WTC11 (cell line): ENCODE data around the gene LY9. TPM values are rescaled to one million over a fixed set of nuclear protein-coding genes. Genes with fewer than 3 reads are reported as not detected.

Experiments
- ATAC-seq: fragments of 200-7000 bp; cut with Tn5 transposase; 2 replicates; pipeline ENCODE4 v1.10.0; 2021; ENCODE audit warnings: mild to moderate bottlenecking, moderate library complexity
- CTCF ChIA-PET: fragments of 300-600 bp; sonication (Branson Sonifier 250); formaldehyde crosslinking; loops from one replicate; lab custom pipeline; 2021; ENCODE audit warnings: antibody characterized with exemption; lab: Charles Lee
- POLR2A ChIA-PET: fragments of 350-600 bp; sonication (Branson Sonifier 250); formaldehyde crosslinking; loops from one replicate; lab custom pipeline; 2021; ENCODE audit warnings: antibody characterized with exemption; lab: Charles Lee
- DNase-seq: peaks from one replicate; pipeline ENCODE4 v3.0.0; 2021; ENCODE audit warnings: low spot score
- H3K27ac Mint-ChIP-seq: 2 replicates; pipeline ENCODE4 v1.8.0; 2021; ENCODE audit warnings: mixed read lengths
- H3K27me3 Mint-ChIP-seq: 2 replicates; pipeline ENCODE4 v1.8.0; 2021; ENCODE audit warnings: low read depth, mild to moderate bottlenecking, moderate library complexity, mixed read lengths
- H3K36me3 Mint-ChIP-seq: 2 replicates; pipeline ENCODE4 v1.8.0; 2021; ENCODE audit warnings: mixed read lengths
- H3K4me1 Mint-ChIP-seq: 2 replicates; pipeline ENCODE4 v1.8.0; 2022; ENCODE audit warnings: mixed read lengths
- H3K4me3 Mint-ChIP-seq: 2 replicates; pipeline ENCODE4 v1.8.0; 2021; ENCODE audit warnings: mild to moderate bottlenecking, moderate library complexity, mixed read lengths
- H3K9me3 Mint-ChIP-seq: 2 replicates; pipeline ENCODE4 v1.8.0; 2021; ENCODE audit warnings: mixed read lengths
- ATF1 ChIP-seq: sonication (generic); formaldehyde crosslinking; IDR thresholded peaks from 2 replicates; pipeline ENCODE4 v1.8.1; 2023; ENCODE audit warnings: mild to moderate bottlenecking, moderate library complexity, missing genetic modification reagents
- ATF6 ChIP-seq: sonication (generic); formaldehyde crosslinking; IDR thresholded peaks from 2 replicates; pipeline ENCODE4 v1.8.1; 2023; ENCODE audit warnings: mild to moderate bottlenecking, missing genetic modification reagents
- CBFB ChIP-seq: sonication (generic); formaldehyde crosslinking; IDR thresholded peaks from 2 replicates; pipeline ENCODE4 v1.8.1; 2022; ENCODE audit warnings: mild to moderate bottlenecking, low read depth, missing genetic modification reagents
- CREB1 ChIP-seq: sonication (generic); formaldehyde crosslinking; IDR thresholded peaks from 2 replicates; pipeline ENCODE4 v1.8.0; 2023; ENCODE audit warnings: mild to moderate bottlenecking, missing genetic modification reagents
- FOXJ3 ChIP-seq: sonication (generic); formaldehyde crosslinking; IDR thresholded peaks from 2 replicates; pipeline ENCODE4 v1.9.0; 2021; ENCODE audit warnings: missing genetic modification reagents, mild to moderate bottlenecking, borderline replicate concordance
- FOXP1 ChIP-seq: sonication (generic); formaldehyde crosslinking; IDR thresholded peaks from 2 replicates; pipeline ENCODE4 v1.8.0; 2022; ENCODE audit warnings: missing genetic modification reagents, mild to moderate bottlenecking, moderate library complexity, borderline replicate concordance
- GRHL2 ChIP-seq: fragments of 250-450 bp; sonication (Bioruptor Pico); IDR thresholded peaks from 2 replicates; pipeline ENCODE4 v1.8.0; 2022; ENCODE audit warnings: mild to moderate bottlenecking, moderate library complexity; ENCODE audit not compliant: insufficient replicate concordance, severe bottlenecking
- JUN ChIP-seq: sonication (generic); formaldehyde crosslinking; IDR thresholded peaks from 2 replicates; pipeline ENCODE4 v1.8.0; 2023; ENCODE audit warnings: mild to moderate bottlenecking, missing genetic modification reagents
- NR1H2 ChIP-seq: sonication (generic); formaldehyde crosslinking; IDR thresholded peaks from 2 replicates; pipeline ENCODE4 v1.9.0; 2021; ENCODE audit warnings: mild to moderate bottlenecking, moderate library complexity, missing genetic modification reagents
- NR2C2 ChIP-seq: sonication (generic); formaldehyde crosslinking; IDR thresholded peaks from 2 replicates; pipeline ENCODE4 v1.8.0; 2022; ENCODE audit warnings: mild to moderate bottlenecking, missing genetic modification reagents
- STAT6 ChIP-seq: sonication (generic); formaldehyde crosslinking; conservative IDR thresholded peaks from 2 replicates; pipeline ENCODE4 v1.8.1; 2023; ENCODE audit warnings: mild to moderate bottlenecking, low read depth, missing genetic modification reagents, moderate library complexity
- USF2 ChIP-seq: sonication (generic); formaldehyde crosslinking; IDR thresholded peaks from 2 replicates; pipeline ENCODE4 v1.8.1; 2023; ENCODE audit warnings: mild to moderate bottlenecking, missing genetic modification reagents, moderate library complexity
- ZNF263 ChIP-seq: sonication (generic); formaldehyde crosslinking; IDR thresholded peaks from 2 replicates; pipeline ENCODE4 v1.8.1; 2022; ENCODE audit warnings: low read depth, mild to moderate bottlenecking, moderate library complexity, missing genetic modification reagents
- ZNF317 ChIP-seq: sonication (generic); formaldehyde crosslinking; IDR thresholded peaks from 2 replicates; pipeline ENCODE4 v1.8.1; 2023; ENCODE audit warnings: low read depth, mild to moderate bottlenecking, moderate library complexity, missing genetic modification reagents, borderline replicate concordance
- total RNA-seq: library from RNA; stranded (reverse); gene quantifications from 3 replicates; pipeline ENCODE4 v1.2.3, GENCODE V29; 2021

Gene LY9
- total RNA-seq, 1 experiment from 2014 or later, result not detected

- CTCF ChIA-PET, result interaction anchor here (1.1 to 1.7 kb wide), 2 partner anchors 19 to 23 kb away, joined by 4 to 10 read pairs; no protein-coding TSS in a partner anchor
- Mint-ChIP-seq H3K27me3 (no peaks in the 10 kb centered on the region), H3K36me3 (no peaks in the 10 kb centered on the region), H3K4me1 (no peaks in the 10 kb centered on the region), H3K9me3 (peaks cover 9% of the 10 kb centered on the region), H3K27ac (no peak overlapping the region), H3K4me3 (no peak overlapping the region)
- TF ChIP-seq ZNF317 (CRISPR knock-in tag) (no peak), ZNF263 (no peak), JUN (CRISPR knock-in tag) (no peak), GRHL2 (CRISPR knock-in tag) (no peak), FOXJ3 (CRISPR knock-in tag) (no peak), STAT6 (CRISPR knock-in tag) (no peak), CREB1 (CRISPR knock-in tag) (no peak), NR2C2 (no peak), NR1H2 (CRISPR knock-in tag) (no peak), ATF6 (CRISPR knock-in tag) (no peak), ATF1 (no peak), USF2 (CRISPR knock-in tag) (no peak), FOXP1 (CRISPR knock-in tag) (no peak), CBFB (no peak)
- POLR2A ChIA-PET, result no interaction called here
- no peak for DNase-seq
- no peak for ATAC-seq
These were observed 2.5 kb downstream of the LY9 start for GRCh38 chr1:160798439-160798838.

- no peak for DNase-seq
- H3K36me3 Mint-ChIP-seq, result no peaks in the 10 kb centered on the region
- POLR2A ChIA-PET, result no interaction called here
- no peaks in the 10 kb centered on the region for H3K4me1 Mint-ChIP-seq
- CTCF ChIA-PET, result interaction anchor here (1.3 to 1.7 kb wide), 2 partner anchors 20 to 124 kb away, joined by 3 to 10 read pairs; no protein-coding TSS in a partner anchor
- H3K4me3 Mint-ChIP-seq, result no peak overlapping the region
- peaks cover 9% of the 10 kb centered on the region for H3K9me3 Mint-ChIP-seq
- TF ChIP-seq ATF1, result no peak
- no peak for ATAC-seq
- H3K27ac Mint-ChIP-seq, result no peak overlapping the region
- H3K27me3 Mint-ChIP-seq, result no peaks in the 10 kb centered on the region
These were observed 3.7 kb downstream of the LY9 start for GRCh38 chr1:160799641-160800040.

- ChIA-PET POLR2A (no interaction called here), CTCF (interaction anchor here (1.3 kb wide), 1 partner anchor 125 kb away, joined by 3 read pairs; no protein-coding TSS in a partner anchor)
- Mint-ChIP-seq H3K4me3 (no peak overlapping the region), H3K9me3 (peaks cover 7% of the 10 kb centered on the region), H3K4me1 (no peaks in the 10 kb centered on the region), H3K27ac (no peak overlapping the region), H3K27me3 (no peaks in the 10 kb centered on the region), H3K36me3 (no peaks in the 10 kb centered on the region)
- DNase-seq (no peak), ATAC-seq (no peak)
- no peak for TF ChIP-seq FOXP1 (CRISPR knock-in tag)
These were observed 4.2 kb downstream of the LY9 start for GRCh38 chr1:160800142-160800541.
